Measurements from ENCODE around the gene SMIM35.

DNA sequence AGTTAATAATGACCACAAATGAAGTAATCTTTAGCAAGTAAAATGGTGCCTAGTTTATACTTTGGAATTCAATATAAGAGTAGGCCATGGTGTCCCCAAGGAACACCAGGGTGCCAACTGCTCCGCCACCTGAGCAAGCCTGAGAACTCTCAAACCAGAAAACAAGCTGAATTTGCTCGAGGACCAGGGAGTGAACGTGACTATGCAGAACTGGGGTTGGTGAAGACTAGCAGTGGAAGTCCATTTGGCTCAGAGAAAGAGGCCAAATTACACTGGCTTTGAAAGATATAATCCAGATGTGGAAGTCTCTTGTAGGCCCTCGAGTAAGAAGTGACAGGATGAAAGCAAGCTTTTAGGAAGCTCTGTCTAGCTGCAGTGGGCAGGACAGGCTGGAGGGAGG, 8.7 kb upstream of the SMIM35 start:
- no peak for TF ChIP-seq EZH2 (IDR thresholded peaks at IDR 0.05; ENCODE audit: borderline replicate concordance, low read length)
- TF ChIP-seq CTCF (conservative IDR thresholded peaks at IDR 0.05 in 1 of 2, IDR thresholded peaks at IDR 0.05 in 1 of 2; ENCODE audit: extremely low read depth in 1 of 2, insufficient read depth in 1 of 2, low read depth in 1 of 2, low read length in 2 of 2): no peak

Data from mammary epithelial cell (primary cell).